Spleen (tissue), 11 donors: ENCODE data around the gene DENND1A. TPM values are rescaled to one million over a fixed set of nuclear protein-coding genes. Genes with fewer than 3 reads are reported as not detected.
"Not testable (repeated sequence)": the region's sequence is repeated elsewhere in the genome, so short reads cannot be mapped to it uniquely, and the experiment has no call there.

Experiments
- DNase-seq: peaks from one replicate; pipeline ENCODE4 v3.0.0-alpha.2; 2020
- H3K27ac ChIP-seq, 8 donors: fragments of 200-600 bp; sonication (generic) in 7 of 8; 1 replicate in 4 of 8; 2 replicates in 4 of 8; pipeline versions ENCODE4 v1.5.0 to v1.8.0; 2016 to 2021; ENCODE audit warnings: inconsistent platforms in 4 of 8, mild to moderate bottlenecking in 4 of 8, moderate library complexity in 1 of 8
- H3K27me3 ChIP-seq, 7 donors: fragments of 200-600 bp; sonication (generic) in 6 of 7; replicated peaks in 1 of 7; 1 replicate in 4 of 7; 2 replicates in 3 of 7; pipeline versions ENCODE4 v1.5.0 to v1.8.0; 2016 to 2021; ENCODE audit warnings: inconsistent platforms in 3 of 7, mild to moderate bottlenecking in 1 of 7
- H3K36me3 ChIP-seq, 6 donors: fragments of 200-600 bp; sonication (generic) in 5 of 6; 1 replicate in 4 of 6; 2 replicates in 2 of 6; pipeline versions ENCODE4 v1.5.0 to v1.8.0; 2016 to 2021; ENCODE audit warnings: inconsistent platforms in 2 of 6
- H3K4me1 ChIP-seq, 6 donors: fragments of 200-600 bp; sonication (generic) in 5 of 6; 1 replicate in 3 of 6; 2 replicates in 3 of 6; pipeline versions ENCODE4 v1.5.0 to v1.8.0; 2016 to 2021; ENCODE audit warnings: inconsistent platforms in 3 of 6
- H3K4me3 ChIP-seq, 8 donors: fragments of 200-600 bp; sonication (generic) in 7 of 8; 1 replicate in 4 of 8; 2 replicates in 4 of 8; pipeline versions ENCODE4 v1.5.0 to v1.8.0; 2016 to 2021; ENCODE audit warnings: inconsistent platforms in 4 of 8, mild to moderate bottlenecking in 4 of 8, moderate library complexity in 2 of 8
- H3K9me3 ChIP-seq, 8 donors: fragments of 200-600 bp; sonication (generic) in 7 of 8; 1 replicate in 4 of 8; 2 replicates in 4 of 8; pipeline versions ENCODE4 v1.5.0 to v1.8.0; 2016 to 2021; ENCODE audit warnings: inconsistent platforms in 4 of 8
- POLR2A ChIP-seq, 3 donors: fragments of 450-650 bp; IDR thresholded peaks; one replicate each; pipeline ENCODE4 v1.5.1; 2017; ENCODE audit warnings: antibody characterized with exemption in 3 of 3, mild to moderate bottlenecking in 1 of 3
- POLR2AphosphoS5 ChIP-seq, 3 donors: sonication (generic); formaldehyde crosslinking; IDR thresholded peaks; one replicate each; pipeline ENCODE4 v1.5.1; 2017; ENCODE audit warnings: antibody characterized with exemption in 3 of 3
- WGBS, 5 donors: extraction: QIAGEN DNeasy Blood & Tissue Kit in 3 of 5; methylation state at CpG; one replicate each; pipeline versions ENCODE4 v1.1.5 to v1.1.7; 2013 to 2018; 5-methylcytosine and 5-hydroxymethylcytosine counted together
- intact Hi-C: fragments of 100-400 bp; cut with DNase I; formaldehyde crosslinking; loops from one replicate; pipeline ENCODE4 v1.15.0; 2023; ENCODE audit warnings: low total_unique reads
- polyA plus RNA-seq, 3 donors: library from polyadenylated mRNA; stranded (reverse); fragments of 200-250 nt; gene quantifications; one replicate each; pipeline ENCODE4 v1.2.1, GENCODE V29; 2013
- total RNA-seq, 7 donors: library from RNA; depleted of rRNA in 3 of 7; stranded (reverse); fragments of >200 nt in 3 of 7; fragmentation: NEBNext Ultra II Directional in 4 of 7; extraction: Animal tissue kit (Norgen Biotek cat#: 25700) in 4 of 7; gene quantifications; one replicate each; pipeline versions ENCODE4 v1.1.0 to v1.2.1, GENCODE V29; 2016 to 2021
- TF ChIP-seq, protein P1 (sequence below), 11 experiments: fragments of 200-600 bp in 7 of 11; fragments of 450-650 bp in 4 of 11; sonication (generic) in 4 of 11; IDR thresholded peaks in 8 of 11; conservative IDR thresholded peaks in 3 of 11; 1 replicate in 7 of 11; 2 replicates in 4 of 11; pipeline versions ENCODE4 v1.4.0 to v1.8.0; 2016 to 2021; ENCODE audit warnings: antibody characterized with exemption in 11 of 11, inconsistent platforms in 4 of 11, mild to moderate bottlenecking in 1 of 11
- donor health status: healthy with polysubstance abuse.
- donor health status: DM: no; HTN: no; CAD: no; lungs with moderate emphysema.
- donor health status: DM: no; HTN: no; CAD: no.
- donor health status: Bipolar disorder and iron deficiency.
- donor health status: healthy.
- donor health status: DM: no; HTN: no; CAD: no.
- donor health status: DM: yes; HTN: yes; CAD: no.

DENND1A gene
- total and polyA plus RNA-seq, 10 donors = 5.4 to 59.3 (median 48.8) TPM

- peaks cover 4 to 41% (median 19%) of the 10 kb centered on the region in 6 donors for H3K4me1 ChIP-seq
- no peaks in the 10 kb centered on the region for H3K9me3 ChIP-seq
- H3K36me3 ChIP-seq = no peaks in the 10 kb centered on the region
- TF ChIP-seq POLR2A (IDR thresholded peaks at IDR 0.05) (no peak), POLR2AphosphoS5 (IDR thresholded peaks at IDR 0.05) (no peak)
- TF ChIP-seq, protein P1, sequence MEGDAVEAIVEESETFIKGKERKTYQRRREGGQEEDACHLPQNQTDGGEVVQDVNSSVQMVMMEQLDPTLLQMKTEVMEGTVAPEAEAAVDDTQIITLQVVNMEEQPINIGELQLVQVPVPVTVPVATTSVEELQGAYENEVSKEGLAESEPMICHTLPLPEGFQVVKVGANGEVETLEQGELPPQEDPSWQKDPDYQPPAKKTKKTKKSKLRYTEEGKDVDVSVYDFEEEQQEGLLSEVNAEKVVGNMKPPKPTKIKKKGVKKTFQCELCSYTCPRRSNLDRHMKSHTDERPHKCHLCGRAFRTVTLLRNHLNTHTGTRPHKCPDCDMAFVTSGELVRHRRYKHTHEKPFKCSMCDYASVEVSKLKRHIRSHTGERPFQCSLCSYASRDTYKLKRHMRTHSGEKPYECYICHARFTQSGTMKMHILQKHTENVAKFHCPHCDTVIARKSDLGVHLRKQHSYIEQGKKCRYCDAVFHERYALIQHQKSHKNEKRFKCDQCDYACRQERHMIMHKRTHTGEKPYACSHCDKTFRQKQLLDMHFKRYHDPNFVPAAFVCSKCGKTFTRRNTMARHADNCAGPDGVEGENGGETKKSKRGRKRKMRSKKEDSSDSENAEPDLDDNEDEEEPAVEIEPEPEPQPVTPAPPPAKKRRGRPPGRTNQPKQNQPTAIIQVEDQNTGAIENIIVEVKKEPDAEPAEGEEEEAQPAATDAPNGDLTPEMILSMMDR (IDR thresholded peaks at IDR 0.05 in 8 of 11, conservative IDR thresholded peaks at IDR 0.05 in 3 of 11) = no peak
- H3K4me3 ChIP-seq = no peak overlapping the region
- no peak overlapping the region for H3K27ac ChIP-seq
- WGBS, 5 donors = 82 to 95% (median 91%) methylated on average over 1 of the region's 1 CpG
- H3K27me3 ChIP-seq = no peaks in the 10 kb centered on the region
- DNase-seq = no peak
- intact Hi-C loops = no loop called here
Measured at GRCh38 chr9:123739387-123739786, 190.5 kb downstream of the DENND1A start.

DNA sequence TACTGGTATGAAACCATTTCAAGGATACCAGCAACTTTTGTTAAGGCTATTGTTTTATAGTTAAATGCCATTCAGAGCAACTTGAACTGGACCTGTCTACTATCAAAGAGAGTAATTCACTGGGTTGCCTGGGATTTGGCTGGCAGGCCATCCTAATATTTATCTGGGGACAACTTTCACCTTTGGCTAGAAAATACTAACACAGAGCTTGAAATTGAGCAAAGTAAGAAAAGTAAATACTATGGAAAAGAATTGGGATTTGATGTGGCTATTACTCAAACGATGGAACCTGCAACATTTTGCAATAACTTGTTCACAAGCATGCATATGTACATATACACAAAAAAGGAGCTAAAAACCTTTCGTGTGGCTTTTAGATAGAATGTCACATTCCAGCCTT lies 191.3 kb downstream of the DENND1A start:
- peaks cover 10 to 48% (median 26%) of the 10 kb centered on the region in 6 donors for H3K4me1 ChIP-seq
- WGBS, 5 donors = 88 to 99% (median 93%) methylated on average over 2 of the region's 2 CpGs
- intact Hi-C loops = no loop called here

DNA sequence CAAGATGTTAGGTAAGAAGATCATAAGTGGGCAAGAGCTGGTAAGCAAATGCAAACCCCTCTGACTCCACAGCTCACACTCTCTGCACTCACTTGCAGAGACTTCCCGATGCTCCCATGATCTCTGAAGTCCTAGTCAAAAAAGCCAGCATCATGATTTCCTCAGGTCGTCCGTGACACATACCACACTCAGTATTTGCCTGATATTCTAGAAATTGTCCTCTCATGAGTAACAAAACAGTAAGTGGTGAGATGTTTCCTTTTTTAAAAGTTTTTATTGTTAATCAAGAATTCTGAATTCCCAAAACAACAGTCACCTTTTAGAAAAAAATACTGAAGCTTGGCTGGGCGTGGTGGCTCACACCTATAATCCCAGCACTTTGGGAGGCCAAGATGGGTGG lies 194.6 kb downstream of the DENND1A start:
- H3K27me3 ChIP-seq = no peaks in the 10 kb centered on the region
- intact Hi-C loops = no loop called here
- no peaks in the 10 kb centered on the region for H3K36me3 ChIP-seq
- peaks cover 0 to 24% (median 11%) of the 10 kb centered on the region in 6 donors for H3K4me1 ChIP-seq
- H3K27ac ChIP-seq = no peak overlapping the region
- no peaks in the 10 kb centered on the region for H3K9me3 ChIP-seq
- DNase-seq = no peak
- TF ChIP-seq, protein P1 (IDR thresholded peaks at IDR 0.05 in 8 of 11, conservative IDR thresholded peaks at IDR 0.05 in 3 of 11) = no peak
- no peak for TF ChIP-seq POLR2A (IDR thresholded peaks at IDR 0.05)
- H3K4me3 ChIP-seq = no peak overlapping the region
- WGBS, 5 donors = 94 to 98% (median 96%) methylated on average over 4 of the region's 4 CpGs

More for the DNA sequence above, 191.3 kb downstream of the DENND1A start:
- no peaks in the 10 kb centered on the region for H3K27me3 ChIP-seq
- H3K36me3 ChIP-seq = no peaks in the 10 kb centered on the region
- H3K27ac ChIP-seq = no peak overlapping the region
- no peaks in the 10 kb centered on the region for H3K9me3 ChIP-seq
- DNase-seq = no peak
- H3K4me3 ChIP-seq = no peak overlapping the region
- TF ChIP-seq, protein P1 (IDR thresholded peaks at IDR 0.05 in 8 of 11, conservative IDR thresholded peaks at IDR 0.05 in 3 of 11) = no peak
- TF ChIP-seq POLR2A (IDR thresholded peaks at IDR 0.05) (no peak), POLR2AphosphoS5 (IDR thresholded peaks at IDR 0.05) (no peak)

DNA sequence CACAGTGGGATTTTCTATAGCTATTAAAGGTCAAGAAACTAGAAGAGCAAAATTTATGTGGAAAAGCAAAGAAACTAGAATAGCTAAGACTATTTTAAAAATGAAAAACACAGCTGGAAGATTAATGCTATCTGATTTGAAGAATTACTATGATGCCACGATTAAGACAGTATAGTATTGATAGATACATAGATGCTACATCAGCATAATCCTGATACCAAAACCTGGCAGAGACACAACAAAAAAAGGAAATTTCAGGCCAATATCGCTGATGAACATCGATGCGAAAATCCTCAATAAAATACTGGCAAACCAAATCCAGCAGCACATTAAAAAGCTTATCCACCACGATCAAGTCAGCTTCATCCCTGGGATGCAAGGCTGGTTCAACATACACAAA lies 201.4 kb downstream of the DENND1A start:
- H3K4me1 ChIP-seq = peaks cover 0 to 21% (median 9%) of the 10 kb centered on the region in 6 donors
- H3K4me3 ChIP-seq, H3K9me3 ChIP-seq, DNase-seq, intact Hi-C loops, H3K27ac ChIP-seq, H3K36me3 ChIP-seq, H3K27me3 ChIP-seq: not testable (repeated sequence)
- 95 to 99% (median 96%) methylated on average over 4 to 5 of the region's 5 CpGs for whole genome bisulfite sequencing, 5 donors

DNA sequence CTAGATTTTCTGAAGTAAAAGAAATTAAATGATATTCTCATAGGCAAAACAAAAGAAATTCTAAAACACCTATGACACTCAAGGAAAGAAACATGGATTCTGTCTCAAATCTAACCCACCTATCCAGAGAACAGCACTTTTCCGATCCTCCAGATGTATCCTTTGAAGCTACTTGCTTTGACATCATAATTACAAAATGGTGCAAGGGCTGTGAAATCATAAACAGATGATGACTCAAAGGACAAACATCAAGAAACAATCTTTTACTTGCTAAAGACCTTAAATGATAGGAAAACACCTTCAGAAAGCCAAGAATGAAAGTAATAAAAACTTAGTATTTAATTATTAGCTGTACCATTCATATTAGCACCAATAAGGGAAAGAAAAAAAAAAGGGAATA lies 202.6 kb downstream of the DENND1A start:
- Histone ChIP-seq H3K27me3 (no peaks in the 10 kb centered on the region), H3K9me3 (peaks cover 1 to 14% (median 13%) of the 10 kb centered on the region in 8 donors), H3K4me1 (peaks cover 0 to 14% (median 4%) of the 10 kb centered on the region in 6 donors), H3K4me3 (no peak overlapping the region), H3K36me3 (peaks cover 0 to 11% (median 0%) of the 10 kb centered on the region in 6 donors), H3K27ac (no peak overlapping the region)
- TF ChIP-seq, protein P1 (IDR thresholded peaks at IDR 0.05 in 8 of 11, conservative IDR thresholded peaks at IDR 0.05 in 3 of 11) = no peak
- no peak for TF ChIP-seq POLR2AphosphoS5 (IDR thresholded peaks at IDR 0.05)
- no peak for TF ChIP-seq POLR2A (IDR thresholded peaks at IDR 0.05)
- intact Hi-C loops = no loop called here
- 97 to 100% (median 98%) methylated on average over 1 of the region's 1 CpG for WGBS, 5 donors
- no peak for DNase-seq
